H1 (cell line): ENCODE results near the gene SHISA9. TPM values are rescaled to one million over a fixed set of nuclear protein-coding genes. Genes with fewer than 3 reads are reported as not detected.

Source experiments
- CEBPB ChIP-seq: IDR thresholded peaks from 2 replicates; pipeline ENCODE4 v1.6.1; 2012; ENCODE audit warnings: low read depth, low read length
- EGR1 ChIP-seq: IDR thresholded peaks from 2 replicates; pipeline ENCODE4 v1.6.1; 2011; ENCODE audit warnings: low read depth, low read length, borderline replicate concordance
- EP300 ChIP-seq, 2 experiments: IDR thresholded peaks; 1 replicate in 1 of 2; 2 replicates in 1 of 2; pipeline ENCODE4 v1.6.1; 2011 to 2012; ENCODE audit warnings: low read depth in 2 of 2, low read length in 2 of 2, mild to moderate bottlenecking in 2 of 2, borderline replicate concordance in 1 of 2, inconsistent platforms in 1 of 2, moderate library complexity in 1 of 2
- POLR2AphosphoS5 ChIP-seq: IDR thresholded peaks from 2 replicates; pipeline ENCODE4 v1.6.1; 2011; ENCODE audit warnings: low read depth, low read length
- POU5F1 ChIP-seq: IDR thresholded peaks from 2 replicates; pipeline ENCODE4 v1.6.1; 2011; ENCODE audit warnings: low read depth, mild to moderate bottlenecking, low read length, moderate library complexity
- RXRA ChIP-seq: IDR thresholded peaks from 2 replicates; pipeline ENCODE4 v1.6.1; 2011; ENCODE audit warnings: low read depth, mild to moderate bottlenecking, low read length, moderate library complexity; ENCODE audit not compliant: insufficient read depth
- ZNF274 ChIP-seq: IDR thresholded peaks from 2 replicates; pipeline ENCODE4 v1.7.0; 2012; ENCODE audit warnings: low read length, borderline replicate concordance; ENCODE audit errors: extremely low read depth
- polyA plus RNA-seq, 7 experiments: library from polyadenylated mRNA; depleted of rRNA in 3 of 7; stranded (reverse) in 5 of 7; unstranded in 2 of 7; fragments of >200 nt in 5 of 7; fragments of 200-250 nt in 2 of 7; gene quantifications; 1 replicate in 5 of 7; 2 replicates in 1 of 7; 4 replicates in 1 of 7; pipeline versions ENCODE4 v1.2.1 to v1.2.3, GENCODE V29; 2011 to 2013; ENCODE audit warnings: missing spikeins in 2 of 7, mixed read lengths in 2 of 7
- total RNA-seq: library from RNA; stranded (reverse); fragmentation: NEBNext Ultra II Directional; extraction: Animal tissue kit (Norgen Biotek cat#: 25700); gene quantifications from 2 replicates; pipeline ENCODE4 v1.2.1, GENCODE V29; 2021

SHISA9 gene
- total and polyA plus RNA-seq, 2 of the 8 experiments (the other 6 are each of a cell fraction or from before 2014, with no cell fraction given) = 25.6 to 39.8 TPM

- TF ChIP-seq RXRA (no peak), EP300 (IDR thresholded peaks at IDR 0.05; ENCODE audit: borderline replicate concordance in 1 of 2, low read depth in 2 of 2, low read length in 2 of 2) (no peak), ZNF274 (no peak), CEBPB (no peak), POLR2AphosphoS5 (no peak), EGR1 (no peak), POU5F1 (no peak)
Observed at GRCh38 chr16:13270602-13271001, 369.2 kb downstream of the SHISA9 start (continued).
